HCEC 1CT (cell line): ENCODE measurements around the gene EVL.
"Not testable (repeated sequence)": the region's sequence is repeated elsewhere in the genome, so short reads cannot be mapped to it uniquely, and the experiment has no call there.

Experiments used
- DNase-seq: peaks from one replicate; pipeline ENCODE4 v3.0.0-alpha.2; 2017

Gene EVL

DNA sequence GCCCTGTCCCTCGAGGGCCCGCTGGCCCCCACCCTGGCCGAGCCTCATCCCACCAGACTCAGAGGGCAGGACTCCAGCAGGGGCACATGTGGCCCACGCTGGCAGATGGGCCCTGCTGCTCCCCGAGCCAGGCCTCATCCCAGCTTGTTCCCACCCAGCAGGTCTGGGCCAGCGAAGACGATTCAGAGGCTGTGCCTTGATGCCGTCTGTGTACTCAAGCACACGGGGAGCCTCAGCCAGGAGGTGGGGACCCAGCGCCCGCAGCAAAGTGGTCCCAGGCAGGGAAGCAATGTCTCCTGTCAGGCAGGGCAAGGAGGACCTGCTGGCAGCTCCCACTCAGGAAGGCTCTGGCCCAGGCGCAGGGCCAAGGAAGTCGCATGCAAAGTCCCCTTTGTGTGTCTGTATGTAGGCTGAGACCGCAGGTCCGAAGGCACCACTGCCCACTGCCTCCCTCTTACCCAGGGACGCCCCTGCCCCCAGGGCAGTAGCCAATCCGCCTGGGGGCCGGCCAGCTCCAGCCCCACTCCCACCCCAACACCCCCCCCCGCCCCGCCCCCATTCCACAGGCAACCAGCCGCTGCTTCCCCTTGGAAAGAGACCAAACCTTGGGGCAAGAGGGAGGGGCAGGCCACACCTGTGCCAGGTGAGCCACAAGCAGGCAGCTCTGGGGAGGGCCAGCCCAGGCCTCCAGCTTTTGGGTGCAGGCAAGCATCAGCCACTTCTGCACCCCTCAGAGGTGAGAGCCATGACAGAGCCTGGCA, 84.8 kb downstream of the EVL start:
- DNase-seq = no peak

DNA sequence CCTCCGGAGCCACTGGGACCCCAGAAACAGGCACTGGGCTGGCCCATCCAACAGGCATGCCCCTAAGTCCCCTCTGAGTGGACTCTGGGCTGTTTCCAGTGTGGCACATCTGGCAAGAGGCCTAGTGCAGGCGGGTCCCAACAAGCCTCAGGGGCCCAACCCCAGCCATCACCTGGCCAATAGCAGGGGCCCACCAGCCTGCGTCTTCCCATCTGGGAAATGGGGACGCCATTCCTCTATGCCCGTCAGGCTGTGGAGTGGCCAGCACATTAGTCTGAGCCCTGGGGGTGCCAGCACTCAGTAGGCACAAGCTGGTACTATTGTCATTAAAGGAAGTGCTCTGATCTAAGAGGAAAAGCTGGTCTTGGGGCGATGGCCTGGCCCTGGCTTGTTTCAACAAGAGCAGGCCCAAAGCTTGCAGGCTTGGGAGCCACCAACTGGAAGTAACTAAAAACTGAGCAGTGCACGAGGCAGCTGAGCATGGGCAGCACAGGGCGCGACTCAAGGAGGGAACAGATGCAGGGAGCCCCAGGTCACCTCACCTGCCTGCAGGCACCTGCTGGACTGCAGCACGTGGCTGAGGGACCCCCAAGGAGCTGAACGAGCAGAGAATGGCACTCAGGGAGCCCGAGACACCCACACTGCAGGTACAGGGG, 85.8 kb downstream of the EVL start:
- no peak for DNase-seq

DNA sequence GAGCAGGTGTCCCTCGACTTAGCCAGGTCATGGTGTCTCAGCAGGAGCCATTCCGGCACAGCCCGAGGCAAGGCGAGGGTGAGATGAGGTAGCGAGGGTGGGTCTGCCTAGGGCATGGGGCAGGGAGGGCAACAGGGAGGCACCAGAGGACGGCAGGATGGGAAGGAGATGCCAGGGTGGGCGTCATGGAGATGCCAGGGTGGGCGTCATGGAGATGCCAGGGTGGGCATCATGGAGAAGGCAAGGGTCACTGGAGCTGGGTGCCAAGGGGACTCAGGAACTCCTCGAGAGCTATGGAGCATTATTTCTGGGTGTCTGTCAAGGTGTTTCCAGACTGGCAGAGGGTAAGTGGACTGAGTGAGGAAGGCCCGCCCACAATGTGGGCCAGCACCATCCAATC, 86.9 kb downstream of the EVL start:
- no peak for DNase-seq

DNA sequence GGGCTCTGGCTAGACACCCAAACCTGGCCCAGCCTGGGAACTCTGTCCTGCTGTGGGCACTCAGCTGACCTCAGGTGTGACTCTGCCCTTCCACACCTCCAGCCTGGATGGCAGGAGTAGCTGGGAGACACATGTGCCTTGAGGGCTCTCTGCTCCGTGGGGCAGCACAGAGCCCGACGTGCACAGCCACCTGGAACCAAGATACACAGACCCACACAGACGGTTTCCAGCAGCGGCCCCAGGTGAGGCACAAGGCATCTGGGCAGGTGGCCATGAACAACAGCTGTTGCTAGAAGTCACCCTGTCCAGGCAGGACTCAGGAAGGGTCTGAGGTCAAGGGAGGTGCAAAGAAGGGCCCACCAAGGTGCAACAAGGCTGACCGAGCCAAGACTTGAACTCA, 88.3 kb downstream of the EVL start:
- DNase-seq = no peak

DNA sequence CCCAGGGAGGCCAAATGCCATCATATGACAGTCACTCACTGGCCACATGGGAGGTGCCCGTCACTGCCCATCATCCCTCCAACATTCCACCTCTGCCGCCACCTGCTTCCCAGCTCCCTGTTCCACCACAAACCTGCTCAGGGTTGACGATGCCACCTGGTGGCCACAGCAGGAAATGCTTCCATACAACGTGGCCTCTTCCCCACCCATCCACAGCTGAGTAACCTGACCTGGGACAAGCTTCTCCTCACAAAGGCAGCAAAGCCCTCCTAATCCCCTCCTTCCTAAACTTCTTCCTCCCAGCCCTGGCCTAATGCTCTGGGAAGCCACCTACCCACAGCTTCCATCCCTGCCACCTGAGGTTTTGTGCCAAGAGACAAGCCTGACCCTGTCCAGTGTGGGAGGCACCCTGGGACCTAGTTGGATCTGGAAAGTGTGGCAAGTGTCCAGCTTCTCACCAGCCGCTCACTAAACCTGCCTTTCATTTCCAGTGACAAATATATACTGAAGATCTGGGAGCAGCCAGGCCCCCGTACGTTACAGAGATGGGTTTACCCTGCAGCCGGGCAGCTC, 89.9 kb downstream of the EVL start:
- DNase-seq = no peak

DNA sequence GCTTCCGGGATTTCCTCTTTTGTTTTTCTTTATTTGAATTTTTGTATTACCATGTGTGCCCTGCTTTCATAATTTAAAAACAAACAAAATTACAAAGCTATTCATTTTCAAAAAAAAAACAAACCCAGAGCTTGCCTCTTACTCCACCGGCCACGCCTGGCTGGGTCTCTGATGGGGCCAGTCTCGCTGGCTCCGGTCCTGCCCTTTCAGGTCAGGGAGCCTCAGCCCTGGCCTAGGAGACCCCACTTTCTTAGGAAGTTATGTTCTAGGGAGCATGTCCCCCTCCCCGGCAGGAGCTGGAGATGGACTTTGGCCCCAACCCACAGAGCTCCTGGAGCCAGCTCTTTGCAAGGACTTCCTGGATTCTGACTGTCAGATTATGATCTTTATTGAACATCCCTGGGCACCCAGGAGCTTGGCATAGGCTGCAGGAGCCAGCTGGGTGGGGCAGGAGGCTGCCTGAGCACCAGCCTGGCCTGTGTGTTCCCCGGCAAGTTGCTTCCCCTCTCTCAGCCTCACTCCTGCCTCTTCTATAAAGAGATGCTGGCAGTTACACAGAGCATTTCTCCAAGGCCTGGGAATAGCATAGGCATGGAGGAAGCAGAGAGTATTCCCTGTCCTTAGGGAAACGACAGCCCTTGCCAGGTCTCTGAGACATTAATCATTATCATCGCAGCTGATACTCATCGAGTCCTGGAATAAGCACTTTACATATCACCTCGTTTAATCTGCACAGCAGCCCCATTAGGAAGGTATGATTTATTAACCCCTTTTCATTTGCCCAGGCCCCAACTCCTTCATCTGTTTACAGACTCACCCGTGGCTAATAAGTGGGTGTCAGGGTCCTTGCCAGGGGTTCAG, 90.8 kb downstream of the EVL start:
- no peak for DNase-seq

DNA sequence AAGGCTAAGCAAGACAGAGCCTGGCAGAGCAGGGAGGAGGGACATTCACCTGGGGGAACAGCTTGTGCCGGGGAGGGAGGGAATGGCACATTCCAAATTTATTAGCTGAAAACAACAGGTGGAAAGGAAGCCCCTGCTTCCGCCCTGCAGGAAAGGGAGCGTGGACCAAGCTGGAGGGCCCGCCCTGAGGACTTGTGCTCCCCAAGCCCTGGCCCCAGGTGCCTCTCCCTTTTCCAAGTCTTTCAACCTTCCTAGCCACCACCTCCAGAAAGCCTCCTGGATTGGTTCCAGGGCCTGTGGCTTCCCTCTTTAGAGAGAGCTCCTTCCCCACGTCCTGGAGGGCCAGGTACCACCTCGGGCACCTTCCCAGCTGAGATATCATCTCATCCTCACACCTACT, 91.6 kb downstream of the EVL start:
- DNase-seq = no peak

DNA sequence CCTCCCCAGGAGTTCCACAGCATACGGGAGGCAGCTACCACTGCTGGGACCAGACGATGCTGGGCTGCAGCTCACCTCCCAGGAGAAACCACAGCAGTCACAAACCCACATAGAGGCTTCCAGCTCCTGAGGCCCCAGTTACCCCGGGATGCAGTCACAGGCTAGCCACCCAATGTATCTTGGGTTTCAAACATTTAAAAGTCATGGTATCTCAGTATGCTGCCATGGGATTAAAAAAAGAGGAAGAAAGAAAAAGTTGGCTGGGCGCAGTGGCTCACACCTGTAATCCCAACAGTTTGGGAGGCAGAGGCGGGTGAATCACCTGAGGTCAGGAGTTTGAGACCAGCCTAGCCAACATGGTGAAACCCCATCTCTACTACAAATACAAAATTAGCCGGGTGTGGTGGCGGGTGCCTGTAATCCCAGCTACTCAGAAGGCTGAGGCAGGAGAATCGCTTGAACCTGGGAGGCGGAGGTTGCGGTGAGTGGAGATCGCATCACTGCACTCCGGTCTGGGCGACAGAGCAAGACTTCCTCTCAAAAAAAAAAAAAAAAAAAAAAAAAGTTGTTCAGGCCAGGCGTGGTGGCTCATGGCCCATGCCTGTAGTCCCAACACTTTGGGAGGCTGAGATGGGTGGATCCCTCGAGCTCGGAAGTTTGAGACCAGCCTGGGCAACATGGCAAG, 92.5 kb downstream of the EVL start:
- not testable (repeated sequence) for DNase-seq

DNA sequence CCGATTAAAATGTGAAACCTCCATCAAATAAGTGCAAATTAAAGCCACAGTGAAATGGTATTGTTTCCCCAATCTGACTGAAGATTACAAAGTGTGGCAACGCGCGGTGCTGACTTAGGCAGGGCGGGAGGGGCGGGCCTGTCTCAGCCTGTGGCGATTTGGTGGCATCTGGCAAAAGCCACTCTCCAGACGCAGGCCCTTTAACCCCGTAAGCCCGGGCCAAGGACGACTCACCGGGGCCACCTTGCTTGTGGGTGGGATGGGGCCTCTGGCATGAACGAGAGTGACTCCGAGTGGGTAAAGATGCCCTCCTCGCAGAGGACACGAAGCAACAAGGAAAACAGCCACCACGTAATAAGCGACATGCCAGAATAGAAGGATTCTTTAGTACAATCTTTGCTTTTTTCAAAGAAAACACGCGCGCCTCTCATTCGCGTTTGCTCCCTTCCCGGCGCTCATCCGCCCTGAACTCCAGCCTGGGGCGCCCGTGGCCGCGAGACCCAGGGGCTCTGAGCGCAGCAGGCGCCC, 93.4 kb downstream of the EVL start:
- DNase-seq = no peak

DNA sequence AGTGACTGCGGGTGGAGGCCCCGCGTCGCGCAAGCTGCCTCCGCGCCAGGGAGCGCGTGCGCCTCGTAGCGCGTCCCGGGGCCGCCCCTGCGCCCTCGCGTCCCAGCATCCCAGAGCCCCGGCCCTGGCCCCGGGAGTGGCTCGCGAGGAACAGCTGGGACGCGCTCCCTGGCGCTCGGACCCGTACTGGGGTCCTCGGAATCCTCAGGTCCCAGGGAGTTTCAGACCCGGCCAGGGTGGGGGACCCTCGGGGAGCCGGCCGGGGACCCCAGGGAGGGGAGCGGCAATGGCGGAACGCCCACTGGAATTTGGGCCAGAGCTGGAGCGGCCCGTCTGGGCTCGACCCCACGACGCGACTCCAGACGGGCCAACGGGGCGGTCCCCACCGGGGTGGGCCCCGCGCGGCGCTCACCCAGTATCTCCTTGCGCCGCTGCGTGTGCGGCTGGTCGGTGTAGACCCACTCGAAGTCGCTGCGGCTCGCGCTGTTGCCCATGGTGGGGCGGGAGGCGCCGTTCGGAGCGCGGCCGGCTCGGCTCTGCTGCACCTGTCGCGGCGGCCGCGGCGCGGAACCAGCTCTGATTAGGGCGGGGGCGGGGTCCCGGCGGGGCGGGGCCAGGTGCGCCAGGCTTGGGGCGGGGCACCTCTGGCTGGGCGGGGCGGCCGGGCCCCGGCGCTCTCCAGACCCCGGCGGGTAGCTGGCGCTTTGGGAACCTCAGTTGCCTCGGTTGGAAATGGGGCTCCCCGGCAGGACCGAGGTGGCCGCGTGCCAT, 94.1 kb downstream of the EVL start, which contains the start of gene DEGS2:
TSS of gene DEGS2 (minus strand) at position 552 of the 771 bp plus-strand sequence. CDS start at position 494, 58 bp downstream.
- DNase-seq = no peak

DNA sequence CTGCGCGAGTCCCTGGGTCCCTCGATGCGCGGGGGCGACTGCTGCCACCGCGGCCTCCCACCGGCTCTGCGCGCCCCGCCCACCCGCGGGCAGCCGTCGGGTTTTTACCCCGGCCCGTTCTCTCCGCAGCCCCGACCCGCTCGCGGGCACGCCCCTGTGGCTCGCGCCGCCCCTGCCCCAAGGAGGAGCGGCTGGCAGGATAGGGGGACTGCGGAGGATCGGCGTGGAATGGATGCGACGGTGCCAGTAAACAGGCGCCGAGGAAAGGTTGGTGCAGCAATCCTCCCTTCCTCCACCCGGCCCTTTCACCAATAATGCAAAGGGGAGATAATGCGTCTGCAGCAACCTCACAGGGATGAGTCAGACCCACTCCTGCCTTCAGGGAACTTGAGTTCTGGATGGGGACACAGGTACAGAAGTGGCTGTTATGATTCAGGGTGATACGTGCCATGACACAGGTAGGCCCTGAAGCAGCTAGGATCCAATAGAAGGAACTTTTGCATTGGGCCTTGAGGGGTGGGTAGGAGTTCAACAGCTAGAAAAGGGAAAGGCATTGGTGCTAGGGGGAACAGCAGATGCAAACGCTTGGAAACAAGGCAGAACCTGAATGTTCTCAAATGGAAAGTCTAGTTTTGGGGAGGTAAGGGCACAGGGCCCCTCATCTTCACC, 94.8 kb downstream of the EVL start:
- no peak for DNase-seq

DNA sequence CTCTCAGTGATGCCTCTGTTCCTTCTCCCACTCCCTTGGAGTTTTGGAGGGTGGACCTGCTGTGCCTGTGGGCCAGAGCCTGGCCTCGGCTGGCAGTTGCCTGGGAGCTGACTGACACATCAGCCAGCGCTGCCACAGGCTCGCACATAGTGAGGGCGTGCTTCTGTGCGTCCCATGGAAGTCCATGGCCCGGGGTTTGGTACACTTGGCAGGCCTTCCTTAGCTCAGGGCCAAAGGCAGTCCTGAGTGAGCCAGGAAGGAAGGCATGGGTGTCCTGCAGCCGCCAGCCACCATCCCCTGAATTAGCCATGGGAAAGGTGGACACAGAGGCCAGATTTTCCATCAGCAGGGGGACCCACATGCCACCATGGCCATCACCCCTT, 95.3 kb downstream of the EVL start:
- DNase-seq = no peak

DNA sequence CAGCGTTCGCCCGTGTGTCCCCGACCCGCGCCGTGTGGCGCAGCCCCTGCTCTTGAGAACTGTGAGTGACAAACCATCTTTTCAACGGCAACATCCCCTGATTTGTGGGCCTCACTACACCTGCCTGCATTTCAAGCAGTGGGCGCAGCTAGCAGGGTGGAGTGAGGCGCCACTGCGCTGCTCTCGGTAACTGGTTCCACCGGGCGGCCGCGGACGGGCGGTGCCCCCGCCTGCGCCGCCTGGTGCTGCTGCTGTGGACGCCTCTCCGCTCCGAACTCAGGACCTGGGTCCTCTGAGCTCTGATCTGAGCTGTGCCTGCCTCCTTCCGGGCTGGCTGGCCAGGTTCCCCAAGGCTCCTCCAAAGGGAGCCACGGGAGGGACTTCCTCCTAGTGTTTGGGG, 100.2 kb downstream of the EVL start:
- no peak for DNase-seq

DNA sequence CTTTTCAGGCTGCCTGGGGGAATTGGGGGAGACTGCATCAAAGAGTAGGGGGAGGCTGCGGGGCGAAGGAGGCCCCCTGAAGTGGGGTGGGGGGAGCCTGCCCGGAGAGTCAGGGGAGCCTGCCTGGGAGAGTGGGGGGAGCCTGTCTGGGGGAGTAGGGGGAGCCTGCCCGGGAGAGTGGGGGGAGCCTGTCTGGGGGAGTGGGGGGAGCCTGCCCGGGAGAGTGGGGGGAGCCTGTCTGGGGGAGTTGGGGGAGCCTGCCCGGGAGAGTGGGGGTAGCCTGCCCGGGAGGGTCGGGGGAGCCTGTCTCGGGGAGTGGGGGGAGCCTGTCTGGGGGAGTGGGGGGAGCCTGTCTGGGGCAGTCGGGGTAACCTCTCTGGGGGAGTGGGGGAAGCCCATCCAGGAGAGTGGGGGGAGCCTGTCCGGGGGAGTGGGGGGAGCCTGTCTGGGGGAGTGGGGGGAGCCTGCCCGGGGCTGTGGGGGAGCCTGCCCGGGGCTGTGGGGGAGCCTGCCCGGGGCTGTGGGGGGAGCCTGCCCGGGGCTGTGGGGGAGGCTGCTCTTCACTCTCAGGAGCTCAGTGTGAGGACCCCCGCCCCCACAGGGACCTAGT, 100.7 kb downstream of the EVL start:
- DNase-seq = no peak

DNA sequence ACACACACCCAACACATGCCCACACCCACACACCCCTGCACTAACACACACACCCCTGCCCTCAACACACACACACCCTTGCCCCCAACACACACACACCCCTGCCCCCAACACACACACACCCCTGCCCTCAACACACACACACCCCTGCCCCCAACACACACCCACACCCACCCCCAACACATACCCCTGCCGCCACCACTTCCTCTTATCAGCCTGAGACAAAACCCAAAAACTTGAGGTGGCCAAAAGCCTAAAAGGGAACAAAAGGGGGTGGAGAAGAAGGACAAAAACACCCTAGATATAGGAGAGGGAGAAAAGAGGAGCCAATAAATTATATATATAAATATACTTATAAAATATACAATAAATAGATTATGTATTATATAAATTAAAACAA, 103.3 kb downstream of the EVL start:
- no peak for DNase-seq

DNA sequence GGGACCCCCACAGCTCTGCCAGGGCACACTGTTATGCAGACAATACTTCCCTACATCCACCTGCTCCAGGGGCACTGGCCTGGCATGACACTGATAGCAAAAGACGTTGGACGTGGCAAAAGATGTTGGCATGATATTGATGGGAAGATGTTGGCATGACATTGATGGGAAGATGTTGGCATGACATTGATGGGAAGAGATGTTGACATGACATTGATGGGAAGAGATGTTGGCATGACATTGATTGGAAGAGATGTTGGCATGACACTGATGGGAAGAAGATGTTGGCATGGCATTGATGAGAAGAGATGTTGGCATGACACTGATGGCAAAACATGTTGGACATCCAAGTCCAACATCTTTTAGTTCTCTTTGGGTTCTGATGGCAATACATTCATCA, 105.7 kb downstream of the EVL start:
- DNase-seq = no peak

DNA sequence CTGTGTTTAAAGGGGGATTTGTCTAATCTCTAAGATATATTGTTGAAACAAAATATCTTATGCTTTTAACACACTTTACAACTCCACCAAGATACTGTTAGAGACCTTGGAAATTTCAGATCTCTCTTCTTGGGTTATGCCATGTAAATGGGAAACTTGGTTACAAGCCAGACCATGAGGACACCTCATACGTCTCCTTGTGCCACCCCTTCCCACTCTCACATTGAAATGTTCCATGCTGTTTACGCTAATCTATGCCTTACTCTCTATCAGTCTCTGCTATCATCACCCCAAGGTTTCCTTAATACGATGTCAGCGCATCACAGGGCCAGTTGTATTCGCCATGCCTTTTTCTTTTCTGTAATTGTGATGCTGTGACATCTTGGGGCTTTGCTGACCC, 107.6 kb downstream of the EVL start:
- no peak for DNase-seq

DNA sequence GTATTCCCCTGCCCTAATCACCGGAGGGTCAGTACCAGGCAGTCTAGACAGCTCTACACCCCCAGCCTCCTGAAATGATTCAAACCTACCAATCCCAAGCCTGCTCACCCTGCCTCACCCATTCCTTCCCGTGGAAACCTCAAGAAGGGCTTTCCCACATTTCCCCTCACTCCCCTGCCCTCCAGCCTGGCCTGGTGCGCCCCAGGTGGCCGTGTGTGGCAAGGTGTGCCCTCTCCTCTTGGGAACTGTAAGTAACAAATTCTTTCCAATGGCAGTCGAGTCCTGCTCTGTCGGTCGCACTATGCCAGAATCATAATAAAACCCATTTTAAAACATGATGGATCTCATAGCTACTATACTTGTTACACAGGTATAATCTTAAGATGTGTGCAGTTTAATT, 108.1 kb downstream of the EVL start:
- DNase-seq = no peak

DNA sequence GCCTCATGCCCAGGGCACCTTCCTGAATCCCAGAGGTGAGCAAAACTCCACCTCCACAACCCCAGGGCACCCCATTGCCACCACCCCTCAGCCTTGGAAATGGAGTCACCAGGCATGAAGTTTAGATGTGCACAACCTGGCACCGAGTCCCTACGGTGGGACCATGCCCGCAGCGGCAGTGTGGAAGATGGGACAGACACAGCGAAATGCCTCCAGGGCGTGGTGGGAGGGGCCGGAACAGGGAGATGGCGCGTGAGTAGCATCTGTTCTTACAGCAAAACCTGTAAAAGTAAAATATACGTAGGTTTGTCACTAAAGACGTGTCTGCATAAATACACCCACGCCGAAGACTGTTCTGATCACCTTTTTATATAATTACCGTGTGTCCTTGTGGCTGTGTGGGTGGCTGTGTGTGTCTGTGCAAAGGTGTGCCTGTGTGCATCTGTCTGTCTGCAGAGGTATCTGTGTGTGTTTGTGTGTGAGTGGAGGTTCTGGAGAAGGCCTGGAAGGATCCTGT, 111.6 kb downstream of the EVL start:
- no peak for DNase-seq

DNA sequence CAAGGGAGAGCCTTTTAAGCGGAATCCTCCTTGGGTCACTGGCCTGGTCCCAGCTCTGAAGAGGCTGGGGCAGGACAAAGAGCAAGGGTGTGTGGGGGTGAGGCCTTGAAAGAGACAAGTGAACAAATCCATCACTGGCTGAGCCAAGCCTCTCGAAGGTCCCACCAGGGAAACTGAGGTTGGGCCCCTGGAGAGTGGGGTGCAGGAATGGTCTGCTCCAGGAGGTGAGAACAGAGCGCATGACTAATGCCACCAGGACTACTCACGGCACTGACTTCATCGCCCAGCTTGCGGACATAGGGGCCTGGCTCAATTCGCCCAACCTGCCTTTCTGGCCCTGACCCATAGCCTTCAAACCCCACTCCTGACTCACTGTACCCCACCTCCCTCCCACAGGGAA, 113.5 kb downstream of the EVL start:
- DNase-seq = no peak
